ENCODE results near the gene HOMEZ.
"Not testable (repeated sequence)": the region's sequence is repeated elsewhere in the genome, so short reads cannot be mapped to it uniquely, and the experiment has no call there.

The HOMEZ gene

DNA sequence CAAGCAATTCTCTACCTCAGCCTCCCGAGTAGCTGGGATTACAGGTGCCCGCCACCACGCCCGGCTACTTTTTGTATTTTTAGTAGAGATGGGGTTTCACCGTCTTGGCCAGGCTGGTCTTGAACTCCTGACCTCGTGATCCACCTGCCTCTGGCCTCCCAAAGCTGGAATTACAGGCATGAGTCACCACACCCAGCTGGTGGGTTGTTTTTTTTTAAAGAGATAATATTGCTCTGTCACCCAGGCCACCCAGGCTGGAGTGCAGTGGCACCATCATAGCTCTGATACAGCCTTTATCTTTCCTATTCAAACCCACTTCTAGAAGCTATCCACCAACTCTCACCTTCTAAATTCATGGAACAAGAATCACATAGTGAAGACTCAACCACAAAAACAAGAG is 8.0 kb downstream of the HOMEZ start:
- not testable (repeated sequence) for DNase-seq

DNA sequence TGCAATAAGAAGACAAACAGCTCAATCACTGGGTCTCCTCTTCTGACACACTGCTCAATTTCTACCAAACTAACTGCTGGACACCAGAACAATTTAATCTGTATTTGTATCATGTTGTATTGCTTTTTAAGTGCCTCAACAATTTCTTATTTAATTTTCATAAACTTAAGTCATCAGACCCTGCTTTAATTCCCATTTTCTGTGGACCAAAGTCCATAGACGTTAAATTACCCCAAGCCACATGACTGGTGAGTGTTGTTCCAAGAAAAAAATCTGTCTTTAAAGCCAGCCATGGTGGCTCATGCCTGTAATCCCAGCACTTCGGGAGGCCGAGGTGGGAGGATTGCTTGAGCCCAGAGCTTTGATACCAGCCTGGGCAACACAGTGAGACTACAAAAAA is 8.7 kb downstream of the HOMEZ start:
- DNase-seq = no peak

DNA sequence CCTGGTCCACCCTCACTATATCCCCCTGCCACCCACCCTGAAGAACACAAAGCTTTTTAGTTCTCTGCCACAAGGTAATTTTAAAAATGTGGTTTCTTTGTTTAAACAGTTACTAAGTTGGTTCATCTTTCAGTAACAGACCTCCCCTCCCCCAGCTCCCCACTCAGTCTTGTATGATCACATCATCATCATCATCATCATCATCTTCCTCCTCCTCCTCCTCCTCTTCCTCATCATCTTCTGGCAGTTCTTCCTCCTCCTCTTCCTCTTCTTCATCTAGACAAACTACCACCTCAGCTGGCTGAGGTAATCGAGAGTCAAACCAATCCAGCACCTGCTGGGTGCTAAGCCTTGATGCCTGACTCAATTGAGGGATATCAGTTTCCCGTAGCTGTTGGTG is 10.5 kb downstream of the HOMEZ start:
- DNase-seq = no peak

DNA sequence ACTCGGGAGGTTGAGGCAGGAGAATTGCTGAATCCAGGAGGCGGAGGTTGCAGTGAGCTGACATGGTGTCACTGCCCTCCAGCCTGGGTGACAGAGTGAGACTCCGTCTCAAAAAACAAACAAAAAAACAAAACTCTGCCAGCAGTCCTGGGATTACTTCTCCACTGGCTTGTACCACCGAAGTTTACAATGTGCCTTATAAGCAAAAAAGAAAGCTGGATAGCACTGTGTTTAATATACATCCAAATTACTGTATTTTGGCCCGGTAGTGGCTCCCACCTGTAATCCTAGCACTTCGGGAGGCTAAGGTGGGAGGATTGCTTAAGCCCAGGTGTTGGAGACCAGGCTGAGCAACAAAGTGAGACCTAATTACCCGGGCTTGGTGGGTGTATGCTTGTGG is 16.7 kb downstream of the HOMEZ start:
- no peak for DNase-seq

DNA sequence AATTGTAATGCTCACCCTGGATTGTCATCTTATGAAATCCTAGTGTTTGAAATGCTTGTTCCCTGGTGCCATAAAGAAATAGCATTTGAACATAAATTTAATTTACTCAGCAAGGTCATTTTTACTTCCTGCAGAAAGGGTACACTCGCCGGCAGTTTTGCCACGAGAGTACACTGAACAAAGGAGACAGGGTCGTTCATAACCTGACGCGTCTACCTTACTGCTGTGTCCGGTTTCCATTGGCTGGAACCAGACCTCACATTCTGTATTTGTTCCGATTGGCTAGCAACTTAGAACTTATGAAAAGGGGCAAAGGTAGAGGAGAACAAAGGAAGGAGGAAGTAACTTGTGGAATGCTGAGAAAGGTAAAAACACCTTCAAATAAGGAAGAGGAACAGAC is 25.1 kb downstream of the HOMEZ start:
- not testable (repeated sequence) for DNase-seq

DNA sequence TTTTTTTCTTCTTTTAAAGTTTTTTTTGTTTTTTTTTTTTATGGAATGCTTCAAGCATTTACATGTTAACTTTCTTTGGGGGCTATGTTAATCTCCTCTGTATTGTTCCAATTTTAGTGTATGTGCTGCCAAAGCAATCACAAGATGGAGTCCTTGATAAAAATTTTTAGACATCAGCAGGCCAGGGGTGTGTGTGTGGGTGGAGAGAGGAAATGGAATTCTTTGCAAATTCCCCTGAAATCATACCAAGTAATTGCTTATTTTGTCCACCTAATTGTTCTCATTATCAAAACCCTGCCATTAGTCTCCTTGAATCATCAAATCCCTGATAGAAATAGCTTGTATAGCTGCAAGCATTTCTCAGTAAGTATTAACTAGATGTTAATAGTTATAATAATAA is 26.5 kb downstream of the HOMEZ start:
- no peak for DNase-seq

DNA sequence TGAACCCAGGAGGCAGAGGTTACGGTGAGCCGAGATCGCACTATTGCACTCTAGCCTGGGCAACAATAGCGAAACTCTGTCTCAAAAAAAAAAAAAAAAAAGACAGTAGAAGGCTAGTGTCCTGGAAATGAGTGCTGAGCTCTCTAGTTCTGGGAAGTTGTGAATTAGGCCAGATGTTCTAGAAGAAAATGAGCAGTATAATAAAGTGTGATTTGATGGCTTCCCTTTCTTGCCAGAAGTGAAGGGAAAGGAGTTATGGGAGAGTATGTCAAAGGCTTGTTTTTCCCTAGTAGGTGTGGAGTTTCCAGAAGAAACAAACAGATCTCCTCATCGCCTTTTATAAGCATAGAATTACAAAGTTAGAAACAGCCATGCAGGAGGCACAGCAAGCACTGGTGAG is 27.7 kb downstream of the HOMEZ start:
- DNase-seq = no peak

DNA sequence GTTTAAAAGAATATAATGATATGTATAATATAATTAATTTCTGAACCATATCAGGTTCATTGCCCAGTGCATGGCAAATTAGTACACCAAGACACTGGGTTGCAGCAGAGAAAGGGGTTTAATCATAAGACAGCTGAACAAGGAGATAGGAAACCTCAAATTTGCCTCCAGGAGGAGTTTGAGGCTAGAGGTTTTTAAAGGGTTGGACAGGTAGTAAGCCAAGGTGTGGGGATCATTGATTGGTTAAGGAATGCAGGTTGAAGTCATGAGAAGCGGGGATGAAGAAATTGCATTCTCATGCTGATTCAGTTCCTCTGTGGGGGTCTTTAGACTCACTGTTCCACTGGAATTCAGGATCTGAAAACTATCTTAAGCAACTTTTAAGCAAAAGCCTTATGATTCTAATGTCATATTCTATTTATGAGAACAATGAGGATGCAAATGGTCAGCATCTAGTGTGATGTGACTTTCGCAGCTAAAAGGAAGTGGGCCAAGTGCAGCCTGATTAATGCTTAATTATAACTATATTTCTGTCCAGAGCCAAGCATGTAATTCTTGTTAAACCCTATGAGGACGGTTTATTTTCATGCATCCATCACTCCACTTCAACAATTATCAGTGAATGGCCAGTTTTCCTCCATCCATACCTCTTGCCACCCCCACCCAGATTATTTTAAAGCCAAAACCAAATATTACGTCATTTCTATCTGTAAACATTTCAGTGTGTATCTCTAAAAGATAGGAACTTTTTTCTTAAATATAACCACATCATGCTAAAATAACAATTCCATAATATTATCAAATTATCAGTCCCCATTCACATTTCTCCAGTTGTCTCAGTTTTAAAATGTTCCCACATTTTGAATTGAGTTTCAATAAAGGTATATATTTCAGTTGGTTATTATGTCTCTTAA is 33.3 kb downstream of the HOMEZ start:
- no peak for DNase-seq

DNA sequence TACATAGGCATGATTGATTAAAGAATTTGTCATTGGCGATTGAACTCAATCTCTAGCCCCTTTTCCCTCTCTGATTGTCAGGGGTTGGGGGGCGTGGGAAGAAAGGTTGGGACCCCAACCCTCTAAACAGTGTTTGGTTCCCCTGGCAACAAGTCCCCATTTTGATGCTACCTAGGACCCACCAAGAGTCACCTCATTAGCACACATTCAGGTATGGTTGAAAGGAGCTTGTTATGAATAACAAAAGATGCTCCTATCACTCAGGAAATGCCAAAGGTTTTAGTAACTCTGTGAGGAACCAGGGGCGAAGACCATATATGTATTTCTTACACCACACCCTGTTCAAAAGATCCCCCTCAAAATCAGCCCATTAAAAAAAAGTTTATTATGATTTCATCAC is 33.9 kb downstream of the HOMEZ start:
- DNase-seq = no peak

DNA sequence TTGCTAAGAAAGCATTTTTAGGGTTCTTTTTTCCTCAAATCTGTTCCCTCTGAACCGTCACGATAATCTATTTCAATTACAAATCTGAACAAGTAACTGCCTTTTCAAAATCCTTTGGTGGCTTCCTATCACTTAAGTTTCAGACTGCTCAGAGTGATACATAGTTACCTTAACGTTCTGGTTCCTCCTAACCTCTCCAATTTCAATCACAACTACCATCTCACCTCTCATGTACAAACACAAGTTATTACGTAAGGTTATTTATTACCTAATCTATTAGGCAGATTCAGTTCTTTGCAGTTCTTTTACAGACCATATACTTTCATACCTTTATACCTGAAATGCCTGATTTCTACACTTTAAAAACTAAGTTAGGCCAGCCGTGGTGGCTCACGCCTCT is 36.1 kb downstream of the HOMEZ start:
- DNase-seq = no peak

DNA sequence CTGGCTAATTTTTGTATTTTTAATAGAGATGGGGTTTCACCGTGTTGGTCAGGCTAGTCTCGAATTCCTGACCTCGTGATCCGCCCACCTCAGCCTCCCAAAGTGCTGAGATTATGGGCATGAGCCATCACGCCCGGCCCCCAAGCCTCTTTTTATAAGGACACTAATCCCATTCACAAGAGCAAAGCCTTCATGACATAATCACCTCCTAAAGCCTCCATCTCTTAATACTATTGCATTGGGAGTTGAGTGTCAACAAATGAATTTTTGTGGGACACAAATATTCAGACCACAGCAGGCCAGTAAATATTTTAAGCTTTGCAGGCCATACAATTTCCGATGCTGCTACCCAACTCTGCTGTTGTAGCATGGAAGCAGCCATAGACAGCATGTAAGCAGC is 37.3 kb downstream of the HOMEZ start:
- DNase-seq = no peak

DNA sequence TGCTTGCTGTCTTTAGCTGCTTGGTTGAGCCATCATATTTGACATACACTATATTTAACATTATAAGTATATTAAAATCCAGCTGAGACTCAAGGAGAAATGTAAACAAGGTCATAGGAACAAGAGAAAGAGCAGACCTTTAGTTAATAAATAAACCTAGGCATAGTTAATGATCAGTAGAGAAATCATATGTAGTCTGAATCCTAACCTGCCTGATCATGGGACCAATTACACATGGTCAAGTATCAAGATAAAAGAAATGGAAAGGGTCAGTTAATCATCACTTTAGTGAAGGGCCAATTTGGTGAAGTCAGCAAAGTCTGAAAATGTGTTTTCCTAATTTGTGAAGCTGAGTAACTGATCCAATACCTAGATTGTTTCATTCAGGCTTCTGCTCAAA is 40.6 kb downstream of the HOMEZ start:
- no peak for DNase-seq

DNA sequence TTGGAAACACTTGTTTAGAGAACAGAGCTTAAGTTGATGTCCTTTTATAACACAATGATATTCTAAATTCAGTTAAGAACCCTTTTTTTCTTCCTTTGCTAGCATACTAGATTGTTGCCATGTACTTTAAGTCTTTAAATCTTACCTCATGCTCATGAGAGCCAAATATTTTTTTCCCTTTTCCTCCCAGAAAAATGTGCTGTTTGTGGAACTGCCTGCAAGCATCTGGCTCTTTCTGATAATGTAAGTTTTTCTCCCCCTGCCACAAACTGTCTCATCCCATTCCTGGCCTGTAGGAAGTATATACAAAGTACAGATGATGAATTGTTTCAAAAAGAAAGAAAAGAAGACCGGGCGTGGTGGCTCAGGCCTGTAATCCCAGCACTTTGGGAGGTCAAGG is 42.9 kb downstream of the HOMEZ start:
- DNase-seq = no peak

DNA sequence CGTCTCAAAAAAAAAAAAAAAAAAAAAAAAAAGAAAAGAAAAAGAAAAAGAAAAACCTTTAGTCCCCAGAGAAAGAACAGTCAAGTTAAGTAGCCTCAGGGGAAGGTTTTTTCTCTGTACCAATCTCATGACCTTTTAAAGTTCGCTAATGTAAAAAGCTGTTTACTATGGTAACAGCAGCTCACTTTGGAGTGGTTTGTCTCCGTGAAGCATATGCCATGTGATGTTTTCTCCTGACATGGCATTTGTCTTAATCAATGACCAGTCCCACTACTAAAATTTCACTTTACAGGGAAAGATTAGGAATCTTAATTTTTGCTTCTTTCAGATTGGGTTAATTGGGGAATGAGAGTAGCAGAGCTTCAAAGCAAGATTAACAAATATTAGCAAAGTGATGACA is 43.9 kb downstream of the HOMEZ start:
- no peak for DNase-seq

DNA sequence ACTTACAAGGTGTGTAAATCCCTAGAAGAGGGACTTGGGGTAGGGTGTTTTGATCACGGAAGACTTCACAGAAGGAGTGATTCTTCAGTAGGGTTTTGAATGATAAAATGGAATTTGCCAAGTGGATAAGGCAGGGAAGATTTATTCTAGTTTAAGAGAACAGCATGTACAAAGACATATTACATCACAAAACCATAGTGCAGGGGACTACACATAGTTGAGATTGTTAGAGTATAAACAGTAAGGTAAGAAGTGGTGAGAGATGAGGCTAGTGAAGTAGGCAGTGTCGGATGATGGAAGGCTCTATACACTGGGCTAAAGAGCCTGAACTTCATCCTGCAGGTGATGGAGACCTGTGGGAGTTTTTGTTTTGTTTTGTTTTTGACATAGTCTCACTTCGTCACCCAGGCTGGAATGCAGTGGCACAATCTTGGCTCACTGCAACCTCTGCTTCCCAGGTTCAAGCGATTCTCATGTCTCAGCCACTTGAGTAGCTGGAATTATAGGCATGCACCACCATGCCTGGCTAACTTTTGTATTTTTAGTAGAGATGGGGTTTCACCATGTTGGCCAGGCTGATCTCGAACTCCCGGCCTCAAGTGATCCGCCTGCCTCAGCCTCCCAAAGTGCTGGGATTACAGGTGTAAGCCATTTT is 44.7 kb downstream of the HOMEZ start:
- DNase-seq = not testable (repeated sequence)

DNA sequence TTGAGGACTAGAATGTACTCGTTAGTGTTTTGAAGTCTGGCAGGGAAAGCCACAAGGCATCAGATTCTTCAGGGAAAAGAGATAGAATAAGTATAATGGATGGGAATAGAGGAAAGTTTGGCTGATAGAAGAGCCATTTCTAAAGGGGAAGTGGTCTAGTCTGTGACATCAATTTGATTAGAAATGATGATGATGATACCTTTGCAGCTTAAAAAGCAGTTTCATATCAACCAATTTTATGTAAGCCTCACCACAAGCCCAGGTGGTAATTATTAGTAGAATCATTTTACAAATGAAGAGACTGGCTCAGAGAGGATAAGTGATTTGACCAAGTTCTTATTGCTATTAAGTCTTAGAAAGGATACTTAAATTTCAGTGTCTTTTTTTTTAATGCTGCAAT is 45.3 kb downstream of the HOMEZ start:
- DNase-seq = no peak

DNA sequence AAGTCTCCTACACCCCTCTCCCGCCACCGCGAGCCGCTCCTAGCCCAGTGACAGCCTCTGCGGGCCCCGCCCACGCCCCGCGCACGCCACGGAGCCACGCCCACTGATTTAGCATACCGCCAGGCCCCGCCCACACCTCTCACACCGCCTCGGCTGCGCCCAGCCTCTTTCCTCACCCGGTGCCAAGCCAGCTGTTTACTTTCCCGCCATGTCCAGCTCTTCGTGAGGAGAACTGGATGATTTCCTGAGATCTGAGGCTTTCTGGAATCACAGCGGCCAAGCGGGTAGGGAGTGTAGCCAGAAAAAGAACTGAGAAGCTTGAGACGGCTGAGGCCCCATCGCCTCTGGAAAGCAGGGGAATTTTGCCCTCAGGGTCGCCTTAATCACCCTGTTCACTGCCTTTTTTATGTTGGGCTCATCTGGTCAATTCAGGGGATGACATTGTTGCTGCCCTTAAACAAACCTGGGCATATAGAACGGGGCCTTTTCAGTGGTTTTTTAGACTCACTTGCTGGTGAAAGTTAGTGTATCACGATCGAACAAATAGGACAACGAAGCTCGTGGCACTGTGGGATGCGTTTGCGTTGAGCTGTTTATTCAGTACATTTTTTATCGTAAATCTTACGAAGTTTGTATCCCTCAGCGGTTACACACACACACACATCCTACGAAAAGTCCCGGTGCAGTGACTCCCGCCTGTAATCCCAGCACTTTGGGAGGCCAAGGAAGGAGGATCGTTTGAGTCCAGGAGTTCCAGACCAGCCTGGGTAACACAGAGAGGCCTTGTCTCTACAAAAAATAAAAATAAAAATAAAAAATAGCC is 47.9 kb downstream of the HOMEZ start, which contains the start of gene RNF212B:
TSS of gene RNF212B (plus strand) at position 165 of the 823 bp plus-strand sequence. CDS start 2,410 bp downstream, outside the sequence.
- DNase-seq = peak; percentile 95

DNA sequence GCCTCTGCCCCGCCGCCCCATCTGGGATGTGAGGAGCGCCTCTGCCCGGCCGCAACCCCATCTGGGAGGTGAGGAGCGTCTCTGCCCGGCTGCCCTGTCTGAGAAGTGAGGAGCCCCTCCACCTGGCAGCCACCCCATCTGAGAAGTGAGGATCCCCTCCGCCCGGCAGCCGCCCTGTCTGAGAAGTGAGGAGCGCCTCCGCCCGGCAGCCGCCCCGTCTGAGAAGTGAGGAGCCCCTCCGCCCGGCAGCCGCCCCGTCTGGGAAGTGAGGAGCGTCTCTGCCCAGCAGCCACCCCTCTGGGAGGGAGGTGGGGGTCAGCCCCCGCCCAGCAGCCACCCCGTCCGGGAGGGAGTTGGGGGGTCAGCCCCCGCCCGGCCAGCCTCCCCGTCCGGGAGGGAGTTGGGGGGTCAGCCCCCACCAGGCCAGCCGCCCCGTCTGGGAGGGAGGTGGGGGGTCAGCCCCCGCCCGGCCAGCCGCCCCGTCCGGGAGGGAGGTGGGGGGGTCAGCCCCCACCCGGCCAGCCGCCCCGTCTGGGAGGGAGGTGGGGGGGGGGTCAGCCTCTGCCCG is 53.6 kb downstream of the HOMEZ start:
- not testable (repeated sequence) for DNase-seq

DNA sequence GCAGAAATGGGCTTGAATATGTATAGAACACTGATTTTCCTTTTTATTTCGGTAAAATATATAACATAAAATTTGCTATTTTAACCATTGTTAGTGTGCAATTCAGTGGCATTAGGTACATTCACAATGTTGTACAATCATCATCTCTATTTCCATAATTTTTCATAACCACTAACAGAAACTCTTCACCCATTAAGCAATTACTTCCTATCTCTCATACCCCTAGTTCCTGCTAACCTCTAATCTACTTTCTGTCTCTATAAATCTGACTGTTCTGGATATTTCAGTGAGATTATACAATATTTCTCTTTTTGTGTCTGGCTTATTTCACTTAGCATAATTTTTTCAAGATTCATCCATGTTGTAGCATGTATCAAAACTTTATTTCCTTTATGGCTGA is 57.1 kb downstream of the HOMEZ start:
- no peak for DNase-seq

DNA sequence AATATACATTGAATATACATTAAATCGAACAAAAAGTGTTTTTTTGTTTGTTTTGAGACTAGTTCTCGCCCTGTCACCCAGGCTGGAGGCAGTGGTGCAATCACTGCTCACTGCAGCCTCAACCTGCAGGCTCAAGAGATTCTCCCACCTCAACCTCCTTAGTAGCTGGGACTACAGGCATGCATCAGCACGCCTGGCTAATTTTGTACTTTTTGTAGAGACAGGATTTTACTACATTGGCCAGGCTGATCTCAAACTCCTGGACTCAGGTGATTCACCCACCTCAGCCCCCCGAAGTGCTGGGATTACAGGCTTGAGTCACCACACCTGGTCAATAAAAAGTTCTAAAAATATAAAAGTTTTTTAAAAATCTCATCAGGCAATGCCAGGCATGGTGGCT is 58.4 kb downstream of the HOMEZ start:
- no peak for DNase-seq

DNA sequence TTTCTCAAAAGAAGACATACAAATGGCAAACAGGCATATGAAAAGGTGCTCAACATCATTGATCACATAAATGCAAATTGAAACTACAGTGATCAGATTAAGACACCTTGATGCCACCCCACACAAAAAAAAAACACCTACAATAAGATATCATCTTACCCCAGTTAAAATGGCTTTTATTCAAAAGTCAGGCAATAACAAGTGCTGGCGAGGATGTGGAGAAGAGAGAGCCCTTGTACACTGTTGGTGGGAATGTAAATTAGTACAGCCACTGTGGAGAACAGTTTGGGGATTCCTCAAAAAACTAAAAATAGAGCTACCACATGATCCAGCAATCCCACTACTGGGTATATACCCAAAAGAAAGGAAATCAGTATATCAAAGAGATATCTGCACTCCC is 61.0 kb downstream of the HOMEZ start:
- DNase-seq = not testable (repeated sequence)

All from NCI-H1092 treated with DMSO at 0.1 percent for 48 hours (cell line).